Subcutaneous abdominal adipose tissue (tissue), 5 donors: ENCODE results near the gene KCTD11.

ENCODE experiments used
- H3K27ac ChIP-seq: one replicate; pipeline ENCODE4 v1.7.0; 2013; ENCODE audit warnings: low read depth, mild to moderate bottlenecking, inconsistent platforms, low read length, moderate library complexity
- H3K27me3 ChIP-seq, 5 donors: one replicate each; pipeline ENCODE4 v1.7.0; 2013; ENCODE audit warnings: low read length in 5 of 5, inconsistent platforms in 1 of 5; ENCODE audit not compliant: control insufficient read depth in 5 of 5, insufficient read depth in 4 of 5
- H3K36me3 ChIP-seq, 5 donors: one replicate each; pipeline ENCODE4 v1.7.0; 2013; ENCODE audit warnings: low read length in 5 of 5; ENCODE audit not compliant: control insufficient read depth in 5 of 5, insufficient read depth in 5 of 5
- H3K4me1 ChIP-seq, 5 donors: one replicate each; pipeline ENCODE4 v1.7.0; 2013; ENCODE audit warnings: low read length in 5 of 5, mild to moderate bottlenecking in 3 of 5, moderate library complexity in 1 of 5; ENCODE audit not compliant: control insufficient read depth in 5 of 5, insufficient read depth in 5 of 5
- H3K4me3 ChIP-seq, 5 donors: one replicate each; pipeline ENCODE4 v1.7.0; 2013; ENCODE audit warnings: low read length in 5 of 5, low read depth in 1 of 5
- H3K9ac ChIP-seq, 5 donors: one replicate each; pipeline ENCODE4 v1.7.0; 2013; ENCODE audit warnings: low read length in 5 of 5, mild to moderate bottlenecking in 4 of 5, moderate library complexity in 3 of 5
- H3K9me3 ChIP-seq, 5 donors: one replicate each; pipeline ENCODE4 v1.7.0; 2013; ENCODE audit warnings: low read length in 5 of 5; ENCODE audit not compliant: control insufficient read depth in 5 of 5
- donor health status: healthy.
- donor health status: healthy.
- donor health status: healthy.
- donor health status: healthy.
- donor health status: healthy.

Gene KCTD11

GRCh38 chr17:7323731-7324437, 28.1 kb upstream of the KCTD11 start:
- Histone ChIP-seq H3K9ac (no peak overlapping the region), H3K27ac (no peak overlapping the region)

GRCh38 chr17:7324438-7324779, 27.6 kb upstream of the KCTD11 start:
- Histone ChIP-seq H3K4me1 (peaks cover 2 to 15% (median 11%) of the 10 kb centered on the region in 5 donors), H3K27me3 (no peaks in the 10 kb centered on the region), H3K27ac (no peak overlapping the region), H3K36me3 (peaks cover 0 to 72% (median 66%) of the 10 kb centered on the region in 5 donors), H3K4me3 (no peak overlapping the region), H3K9me3 (no peaks in the 10 kb centered on the region), H3K9ac (no peak overlapping the region)

More at GRCh38 chr17:7323731-7324437, 28.1 kb upstream of the KCTD11 start:
- Histone ChIP-seq H3K4me1 (peaks cover 2 to 14% (median 10%) of the 10 kb centered on the region in 5 donors), H3K36me3 (peaks cover 0 to 74% (median 68%) of the 10 kb centered on the region in 5 donors), H3K9me3 (no peaks in the 10 kb centered on the region), H3K4me3 (no peak overlapping the region), H3K27me3 (no peaks in the 10 kb centered on the region)

- Histone ChIP-seq H3K9ac (no peak overlapping the region), H3K4me3 (no peak overlapping the region), H3K36me3 (peaks cover 0 to 71% (median 64%) of the 10 kb centered on the region in 5 donors), H3K9me3 (no peaks in the 10 kb centered on the region), H3K4me1 (peaks cover 3 to 21% (median 14%) of the 10 kb centered on the region in 5 donors), H3K27me3 (no peaks in the 10 kb centered on the region), H3K27ac (no peak overlapping the region)
These were observed 26.9 kb upstream of the KCTD11 start for GRCh38 chr17:7325031-7325528.

GRCh38 chr17:7326186-7326585, 25.8 kb upstream of the KCTD11 start:
- Histone ChIP-seq H3K9me3 (no peaks in the 10 kb centered on the region), H3K4me3 (no peak overlapping the region), H3K9ac (no peak overlapping the region), H3K36me3 (peaks cover 0 to 60% (median 53%) of the 10 kb centered on the region in 5 donors), H3K4me1 (peaks cover 3 to 29% (median 20%) of the 10 kb centered on the region in 5 donors), H3K27ac (no peak overlapping the region), H3K27me3 (no peaks in the 10 kb centered on the region)

- Histone ChIP-seq H3K27ac (no peak overlapping the region), H3K9me3 (no peaks in the 10 kb centered on the region), H3K4me3 (no peak overlapping the region), H3K9ac (no peak overlapping the region), H3K36me3 (peaks cover 0 to 51% (median 44%) of the 10 kb centered on the region in 5 donors), H3K4me1 (peaks cover 3 to 29% (median 20%) of the 10 kb centered on the region in 5 donors), H3K27me3 (peaks cover 0 to 4% (median 2%) of the 10 kb centered on the region in 5 donors)
These were observed 24.9 kb upstream of the KCTD11 start for GRCh38 chr17:7327056-7327455.

- Histone ChIP-seq H3K27me3 (peaks cover 0 to 6% (median 5%) of the 10 kb centered on the region in 5 donors), H3K9me3 (no peaks in the 10 kb centered on the region), H3K36me3 (peaks cover 0 to 46% (median 40%) of the 10 kb centered on the region in 5 donors), H3K4me3 (no peak overlapping the region), H3K27ac (no peak overlapping the region), H3K4me1 (peaks cover 3 to 29% (median 20%) of the 10 kb centered on the region in 5 donors), H3K9ac (no peak overlapping the region)
These were observed 24.5 kb upstream of the KCTD11 start for GRCh38 chr17:7327501-7327900.

- H3K36me3 ChIP-seq: peaks cover 0 to 41% (median 35%) of the 10 kb centered on the region in 5 donors
- H3K4me3 ChIP-seq: no peak overlapping the region
- H3K9me3 ChIP-seq: no peaks in the 10 kb centered on the region
- peaks cover 0 to 6% (median 5%) of the 10 kb centered on the region in 5 donors for H3K27me3 ChIP-seq
- peaks cover 3 to 29% (median 20%) of the 10 kb centered on the region in 5 donors for H3K4me1 ChIP-seq
- peak overlapping the region in 1 of 5 donors; percentile 87 for H3K9ac ChIP-seq
- H3K27ac ChIP-seq: no peak overlapping the region
These were observed 24.0 kb upstream of the KCTD11 start for GRCh38 chr17:7328009-7328408.

GRCh38 chr17:7328840-7329373, 23.1 kb upstream of the KCTD11 start, which contains the start of gene NEURL4:
Gene NEURL4, minus strand, starts transcription at chr17:7329335. Its CDS starts 23 bp downstream, at chr17:7329312.
- H3K9me3 ChIP-seq: no peaks in the 10 kb centered on the region
- peaks cover 0 to 32% (median 26%) of the 10 kb centered on the region in 5 donors for H3K36me3 ChIP-seq
- peaks cover 3 to 29% (median 20%) of the 10 kb centered on the region in 5 donors for H3K4me1 ChIP-seq
- peak within 1 kb of the TSS; percentile 85 for H3K27ac ChIP-seq
- peak within 1 kb of the TSS; percentile 76 to 94 (median 93) for H3K4me3 ChIP-seq
- H3K9ac ChIP-seq: peak within 1 kb of the TSS; percentile 57 to 87 (median 85)
- H3K27me3 ChIP-seq: peaks cover 0 to 12% (median 9%) of the 10 kb centered on the region in 5 donors

GRCh38 chr17:7329374-7329996, 22.5 kb upstream of the KCTD11 start:
- peak overlapping the region; percentile 85 for H3K27ac ChIP-seq
- H3K27me3 ChIP-seq: peaks cover 0 to 15% (median 9%) of the 10 kb centered on the region in 5 donors
- no peaks in the 10 kb centered on the region for H3K9me3 ChIP-seq
- peaks cover 3 to 29% (median 20%) of the 10 kb centered on the region in 5 donors for H3K4me1 ChIP-seq
- peak overlapping the region; percentile 76 to 94 (median 93) for H3K4me3 ChIP-seq
- H3K9ac ChIP-seq: peak overlapping the region; percentile 57 to 84 (median 71)
- peaks cover 0 to 27% (median 21%) of the 10 kb centered on the region in 5 donors for H3K36me3 ChIP-seq
